ENCODE results near the gene SNX24.

The SNX24 gene

DNA sequence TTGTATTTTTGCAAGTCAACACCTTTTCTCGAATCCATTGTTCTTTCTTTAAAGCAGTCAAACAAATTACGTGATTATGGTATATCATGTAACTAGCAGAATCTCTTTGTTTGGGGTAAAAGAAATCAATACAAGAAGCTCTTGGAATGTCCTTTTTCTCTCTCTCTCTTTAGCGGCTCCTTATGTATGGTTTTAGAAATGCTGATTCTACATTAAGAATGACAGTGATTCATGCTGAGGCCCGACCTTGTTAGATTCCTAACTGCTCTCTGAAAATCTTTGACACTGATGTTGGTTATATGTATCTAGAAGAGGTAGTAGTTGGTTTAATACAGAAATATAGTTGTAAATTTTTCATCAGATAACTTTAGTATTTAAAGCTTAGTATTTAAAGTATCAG lies 76.4 kb downstream of the SNX24 start:
- DNase-seq (ENCODE audit: low read depth), result no peak

DNA sequence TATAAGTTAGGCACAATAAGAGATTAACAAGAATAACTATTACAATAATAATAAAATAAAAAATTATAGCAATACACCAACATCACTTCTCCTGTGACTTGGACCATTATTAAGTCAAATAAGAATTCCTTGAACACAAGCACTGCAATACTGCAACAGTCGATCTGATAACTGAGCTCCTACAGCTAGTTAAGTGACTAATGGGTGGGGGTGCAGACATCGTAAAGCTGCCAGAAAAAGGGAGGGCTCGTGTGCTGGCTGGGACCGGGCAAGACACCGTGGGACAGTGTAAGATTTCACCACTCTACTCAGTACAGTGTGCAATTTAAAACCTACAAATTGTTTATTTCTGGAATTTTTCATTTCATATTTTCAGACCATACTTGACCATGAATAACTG lies 78.8 kb downstream of the SNX24 start:
- no peak for DNase-seq (ENCODE audit: low read depth)

DNA sequence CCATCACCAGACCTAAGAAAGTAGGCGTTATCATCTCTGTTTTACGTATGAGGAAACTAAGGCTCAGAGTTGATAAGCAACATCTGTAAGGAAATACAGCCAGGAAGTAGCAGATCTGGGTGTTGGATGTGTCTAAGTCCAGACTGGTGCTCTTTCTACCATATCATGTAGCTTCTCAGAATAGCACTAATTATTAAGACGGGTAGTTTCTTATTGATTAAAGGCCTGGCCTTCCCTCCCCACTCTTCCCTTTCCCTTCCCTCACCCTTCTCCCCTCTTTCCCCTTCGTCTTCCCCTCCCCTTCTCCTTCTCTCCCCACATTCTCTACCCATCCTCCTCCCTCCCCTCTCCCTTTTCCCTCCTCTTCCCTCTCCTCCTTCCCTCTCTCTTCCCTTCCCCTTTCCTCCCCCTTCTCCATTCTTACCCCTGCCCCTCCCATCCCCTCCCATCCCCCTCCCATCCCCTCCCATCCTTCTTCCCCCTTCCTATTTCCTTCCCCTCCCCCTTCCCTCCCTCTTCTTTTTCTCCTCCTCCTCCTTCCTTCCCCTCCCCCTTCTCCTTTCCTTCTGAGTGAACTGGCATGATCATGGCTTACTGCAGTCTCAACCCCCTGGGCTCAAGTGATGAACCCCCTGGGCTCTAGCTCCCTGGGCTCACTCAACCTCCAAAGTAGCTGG lies 79.4 kb downstream of the SNX24 start:
- DNase-seq (ENCODE audit: low read depth), result no peak

DNA sequence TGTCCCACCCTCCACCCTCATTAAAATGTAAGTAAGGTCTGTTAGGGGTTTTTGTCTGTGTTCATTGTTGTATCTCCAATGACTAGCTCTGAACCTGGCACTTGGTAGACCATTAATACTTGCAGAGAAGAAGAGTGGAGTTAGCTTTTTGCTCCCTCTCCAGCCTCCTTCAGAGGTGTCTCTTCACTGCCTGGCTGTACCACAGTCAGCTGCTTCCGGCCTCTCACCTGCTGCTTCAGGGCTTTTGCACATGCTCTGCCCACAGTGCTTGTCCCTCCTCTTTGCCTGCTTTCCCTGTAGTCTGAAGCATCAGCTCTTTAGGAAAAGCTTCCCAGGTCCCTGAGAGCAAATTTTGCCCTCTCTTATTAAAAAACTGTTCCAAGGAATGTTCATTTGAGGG lies 83.6 kb downstream of the SNX24 start:
- DNase-seq (ENCODE audit: low read depth), result no peak

DNA sequence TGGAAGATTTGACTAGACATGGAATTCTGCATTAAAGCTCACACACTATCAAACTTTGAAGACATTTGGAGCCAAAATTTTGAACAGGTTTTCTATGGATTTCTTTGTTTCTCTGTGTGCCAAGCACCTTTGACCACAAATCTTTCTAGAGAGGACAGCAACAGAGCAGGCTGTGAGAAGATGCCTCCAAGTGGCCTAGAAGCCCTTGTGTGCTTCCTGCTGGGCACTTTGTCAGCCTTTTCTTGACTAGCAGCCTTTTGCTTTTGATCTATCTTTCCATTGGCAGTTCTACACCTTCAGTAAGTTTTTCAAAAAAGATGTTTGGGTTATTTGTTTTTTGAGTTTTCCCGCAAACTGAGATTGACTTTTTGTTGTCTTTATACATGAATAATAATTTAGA lies 84.6 kb downstream of the SNX24 start:
- no peak for DNase-seq (ENCODE audit: low read depth)

DNA sequence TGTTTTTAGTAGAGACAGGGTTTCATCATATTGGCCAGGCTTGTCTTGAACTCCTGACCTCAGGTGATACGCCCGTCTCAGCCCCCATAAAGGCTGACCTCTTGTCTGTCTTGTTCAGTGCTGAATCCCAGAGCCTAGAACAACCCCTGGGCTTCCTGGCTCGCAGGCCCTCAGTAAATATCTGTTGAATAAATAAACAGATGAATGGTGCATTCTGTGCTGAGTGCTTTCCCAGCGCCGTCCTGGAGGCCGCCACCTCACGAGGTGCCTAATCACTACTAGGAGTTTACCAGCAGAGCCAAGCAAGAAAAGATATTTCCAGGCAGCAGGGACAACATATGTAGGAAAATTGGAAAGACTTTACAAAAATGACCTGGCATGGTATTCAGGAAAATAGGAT lies 88.5 kb downstream of the SNX24 start:
- DNase-seq (ENCODE audit: low read depth), result no peak

DNA sequence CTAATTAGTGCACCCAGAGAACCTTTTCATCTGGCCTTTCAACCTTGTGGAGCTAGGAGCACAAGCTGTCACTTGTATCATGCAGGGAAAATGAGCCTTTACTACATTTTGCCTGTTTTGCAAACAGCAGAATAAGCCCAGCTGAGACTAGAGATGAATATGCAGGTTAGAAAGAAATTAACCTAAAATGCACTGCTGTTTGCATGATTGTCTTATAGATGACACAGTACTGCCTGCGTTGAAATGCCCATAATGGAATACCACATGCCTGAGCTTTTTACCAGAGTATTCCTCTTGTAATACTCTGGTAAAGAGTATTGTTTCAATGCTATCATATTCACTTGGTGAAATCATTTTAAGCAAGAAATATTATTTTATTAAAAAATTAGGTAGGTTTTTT lies 90.7 kb downstream of the SNX24 start:
- DNase-seq (ENCODE audit: low read depth), result no peak

DNA sequence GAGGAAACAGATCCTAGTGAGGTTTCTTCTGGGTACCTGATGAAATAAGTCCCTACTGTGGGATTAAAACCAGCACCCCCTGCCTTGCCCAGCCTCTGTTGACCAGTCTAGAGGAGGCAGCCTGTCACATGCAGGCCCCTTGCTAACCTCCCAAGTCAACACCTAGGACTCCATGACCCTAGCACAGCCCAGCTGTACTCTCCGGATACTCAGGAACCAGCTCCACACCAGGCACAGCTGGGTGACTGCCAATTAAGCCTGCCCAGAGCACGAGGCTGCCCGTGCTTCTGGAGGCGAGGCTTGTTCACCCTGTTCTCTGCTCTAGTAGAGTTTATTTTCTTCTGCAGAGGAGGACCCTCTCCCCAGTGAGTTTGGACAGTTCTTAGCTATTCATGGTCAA lies 92.5 kb downstream of the SNX24 start:
- DNase-seq (ENCODE audit: low read depth), result no peak

DNA sequence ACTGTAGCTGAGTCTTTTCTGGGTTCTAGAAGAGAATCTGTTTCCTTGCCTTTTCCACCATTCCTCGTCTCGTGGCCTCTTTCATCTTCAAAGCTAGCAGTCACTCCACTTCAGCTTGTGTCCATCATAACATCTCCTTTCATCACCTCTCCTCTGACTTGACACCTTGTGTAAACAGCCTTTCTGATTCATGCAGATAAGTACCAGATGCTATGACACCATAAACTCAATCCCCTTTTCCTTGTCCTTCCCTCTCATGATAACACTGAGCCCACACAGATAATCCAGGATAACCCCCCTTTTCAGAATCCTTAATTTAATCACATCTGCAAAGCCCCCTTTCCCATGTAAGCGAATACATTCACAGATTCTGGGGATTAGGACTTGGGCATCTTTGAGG lies 95.5 kb downstream of the SNX24 start:
- no peak for DNase-seq (ENCODE audit: low read depth)

DNA sequence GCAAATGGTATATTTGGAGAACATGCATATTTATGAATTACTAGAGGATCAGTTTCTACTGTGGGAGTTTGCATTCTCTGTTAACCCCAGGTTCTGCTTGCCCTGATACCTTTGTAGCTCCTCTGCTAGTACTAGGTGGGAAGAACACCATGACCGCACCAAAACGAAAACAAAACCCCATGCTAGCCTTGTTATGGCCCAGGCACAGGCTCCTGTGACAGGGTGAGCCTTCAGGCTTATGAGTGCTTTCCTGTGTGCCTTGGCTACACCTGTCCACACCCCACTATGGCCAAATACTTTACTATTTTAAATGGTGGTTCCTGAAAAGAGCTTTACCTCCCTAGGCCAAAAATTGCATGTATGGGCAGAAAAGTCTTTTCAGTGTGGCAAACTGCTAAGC lies 96.3 kb downstream of the SNX24 start:
- no peak for DNase-seq (ENCODE audit: low read depth)

DNA sequence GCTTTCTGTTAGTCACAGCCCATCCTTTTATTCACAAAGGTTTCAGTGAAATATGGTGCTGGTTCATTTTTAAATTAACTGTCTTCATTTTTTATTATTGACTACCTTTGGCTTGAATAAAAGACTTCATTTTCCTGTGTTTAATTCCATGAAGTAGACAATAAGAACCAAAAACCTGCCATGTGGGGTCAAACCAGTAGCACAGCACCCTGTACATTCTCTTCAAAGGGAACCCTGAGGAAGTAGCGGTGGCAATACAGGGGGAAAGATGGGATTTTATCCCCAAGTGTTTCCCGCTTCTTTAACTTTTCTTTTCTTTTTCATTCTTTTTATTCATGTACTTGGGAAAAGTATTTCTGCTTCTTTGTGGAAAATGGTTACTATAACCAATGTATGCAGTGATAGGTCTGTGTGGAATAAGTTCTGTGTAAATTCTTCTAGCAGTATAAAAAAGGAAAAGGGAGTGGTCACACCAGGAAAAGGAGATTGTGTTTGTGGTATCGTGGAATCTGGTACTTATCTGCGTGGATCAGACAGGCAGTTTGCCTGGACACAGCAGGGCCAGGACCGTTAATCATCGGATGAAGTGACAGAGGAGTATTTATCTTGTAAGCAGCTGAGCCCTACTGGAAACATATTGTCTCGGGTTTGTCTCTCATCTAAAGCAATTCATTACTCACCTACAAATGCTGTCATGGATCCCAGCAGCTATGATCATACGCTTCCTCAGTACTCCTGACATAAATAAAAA lies 96.9 kb downstream of the SNX24 start:
- DNase-seq (ENCODE audit: low read depth), result no peak

DNA sequence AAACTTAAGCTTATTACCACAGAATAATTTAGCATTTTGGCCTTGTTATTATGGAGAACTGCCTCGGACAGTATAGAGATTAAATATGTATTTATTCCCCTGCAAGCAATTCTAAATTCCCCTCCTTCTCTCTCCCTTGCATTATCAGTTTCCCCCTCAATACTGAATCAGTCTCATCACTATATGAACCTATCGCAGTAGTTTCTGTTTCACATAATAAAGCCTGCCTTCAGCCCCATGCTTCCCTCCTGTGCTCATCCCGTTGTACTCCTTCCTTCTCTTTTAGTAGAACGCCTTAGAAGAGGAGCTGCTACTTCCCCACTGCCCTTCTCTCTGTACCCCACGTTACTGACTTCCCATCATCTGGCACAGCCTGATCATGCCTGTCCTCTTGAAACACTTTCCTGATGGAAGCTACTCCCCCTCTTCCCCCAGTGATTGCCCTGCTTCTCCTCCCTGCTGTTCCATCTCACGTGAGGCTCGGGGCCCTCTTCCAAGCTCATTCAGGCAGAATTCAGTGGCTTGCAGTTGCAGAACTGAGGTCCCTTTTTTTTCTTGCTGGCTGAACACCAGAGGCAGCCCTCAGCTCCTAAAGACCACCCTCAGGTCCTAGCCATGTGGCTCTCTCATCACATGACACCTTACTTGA lies 97.8 kb downstream of the SNX24 start:
- no peak for DNase-seq (ENCODE audit: low read depth)

DNA sequence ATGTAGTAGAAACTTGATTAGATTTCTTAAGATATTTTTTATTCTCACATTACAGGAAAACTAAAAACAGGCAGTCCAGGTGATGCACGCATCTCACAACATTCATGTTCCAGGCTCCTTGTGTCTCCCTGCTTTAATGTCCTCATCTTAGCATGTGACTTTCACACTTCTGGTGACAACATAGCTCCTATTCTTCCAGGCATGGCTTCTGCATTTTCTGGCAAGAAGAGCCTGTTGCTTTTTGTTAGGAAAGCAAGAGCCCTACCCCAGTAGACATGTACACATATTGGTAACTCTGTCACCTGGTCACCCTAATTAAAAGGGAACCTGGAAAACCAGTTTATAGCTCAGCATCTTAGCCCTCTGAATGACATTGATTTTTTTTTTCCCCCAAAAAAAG lies 98.6 kb downstream of the SNX24 start:
- DNase-seq (ENCODE audit: low read depth), result no peak

DNA sequence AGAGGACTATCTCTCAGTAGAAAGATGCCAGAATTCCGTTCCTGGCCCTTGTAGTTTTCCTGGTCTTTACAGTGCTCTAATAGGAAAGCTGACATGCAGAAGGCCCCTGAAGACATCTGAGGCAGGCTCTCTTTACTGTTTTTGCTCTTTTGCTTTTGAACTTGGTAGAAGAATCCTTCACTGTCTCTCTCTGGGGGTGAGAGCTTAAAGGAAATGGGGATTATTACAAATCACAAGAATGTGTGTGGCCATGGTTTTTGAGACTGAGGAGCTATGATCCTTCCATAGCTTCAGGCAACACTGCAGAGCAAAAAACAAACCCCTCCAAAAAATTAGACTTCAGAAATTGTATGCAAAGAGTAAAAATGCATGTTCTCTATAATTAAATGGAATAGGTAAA lies 102.0 kb downstream of the SNX24 start:
- DNase-seq (ENCODE audit: low read depth), result no peak

DNA sequence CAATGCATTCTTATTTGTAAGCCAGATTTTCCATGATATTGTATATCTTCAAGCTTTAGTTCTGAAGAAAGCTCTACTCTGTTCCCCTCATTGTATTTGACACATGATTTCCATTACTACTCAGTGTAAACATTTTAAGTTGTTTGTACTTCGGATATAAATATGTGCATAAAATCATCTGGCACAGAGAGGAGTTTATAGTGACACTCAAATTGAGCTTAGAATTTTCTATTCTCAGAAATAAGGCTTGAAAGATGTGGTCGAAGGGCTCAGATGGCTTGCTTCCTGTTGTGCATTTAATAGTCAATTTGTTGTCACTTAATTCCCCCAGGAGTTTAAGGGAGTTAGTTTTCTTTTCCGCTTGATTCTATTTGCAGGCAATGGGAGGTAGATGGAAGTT lies 102.4 kb downstream of the SNX24 start:
- no peak for DNase-seq (ENCODE audit: low read depth)

DNA sequence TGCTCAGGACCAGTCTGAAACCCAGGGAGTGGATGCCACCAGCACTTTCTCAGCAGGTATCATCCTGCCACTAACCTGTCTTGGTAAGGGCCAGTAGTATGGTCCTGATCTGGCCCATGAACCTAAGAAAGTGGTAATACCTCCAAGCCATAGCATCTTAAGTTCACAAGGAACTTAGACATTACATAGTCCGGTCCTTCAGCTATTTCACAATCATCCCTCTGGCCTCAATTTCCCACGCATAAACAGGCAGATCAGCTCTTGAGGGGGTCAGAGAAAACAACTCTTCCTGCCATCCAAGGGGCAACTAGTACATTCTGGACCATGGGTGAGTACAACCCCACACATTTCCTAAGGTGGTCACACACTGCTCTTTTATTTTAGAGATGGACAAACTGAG lies 102.9 kb downstream of the SNX24 start:
- DNase-seq (ENCODE audit: low read depth), result no peak

DNA sequence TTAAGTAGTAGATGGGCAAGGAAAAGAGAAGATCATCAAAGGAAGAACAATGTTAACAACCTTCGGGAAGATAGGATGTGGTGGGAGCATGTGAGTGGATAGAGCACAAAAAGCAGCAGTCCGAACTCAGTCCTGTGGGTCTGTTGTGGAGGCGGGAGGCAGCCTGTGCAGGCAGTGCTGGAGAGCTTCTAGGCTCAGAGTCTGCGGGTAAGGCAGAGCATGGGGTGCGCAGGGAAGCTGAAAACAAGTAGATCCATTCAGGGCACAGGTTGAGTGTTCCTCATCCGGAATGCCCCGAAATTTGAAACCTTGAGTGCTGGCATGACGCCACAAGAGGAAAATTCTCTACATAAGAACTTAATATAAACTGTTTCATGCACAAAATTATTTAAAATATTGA lies 106.2 kb downstream of the SNX24 start:
- no peak for DNase-seq (ENCODE audit: low read depth)

DNA sequence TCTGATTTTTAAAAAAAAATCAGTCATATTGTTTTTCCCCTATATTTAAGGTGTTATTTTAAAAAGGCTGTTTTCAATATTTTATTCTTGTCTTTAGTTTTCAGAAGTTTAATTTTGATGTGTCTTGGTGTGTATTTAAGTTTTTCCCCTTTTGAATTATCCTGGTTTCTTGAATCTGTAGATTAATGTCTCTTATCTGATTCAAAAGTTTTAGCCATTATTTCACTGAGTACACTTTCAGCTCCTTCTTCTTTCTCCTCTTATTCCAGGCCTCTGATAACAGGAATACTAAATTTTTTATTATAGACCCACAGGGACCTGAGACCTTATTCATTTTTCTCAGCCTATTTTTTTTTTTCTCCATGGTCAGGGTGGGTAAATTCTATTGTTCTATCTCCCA lies 109.3 kb downstream of the SNX24 start:
- DNase-seq (ENCODE audit: low read depth), result no peak

DNA sequence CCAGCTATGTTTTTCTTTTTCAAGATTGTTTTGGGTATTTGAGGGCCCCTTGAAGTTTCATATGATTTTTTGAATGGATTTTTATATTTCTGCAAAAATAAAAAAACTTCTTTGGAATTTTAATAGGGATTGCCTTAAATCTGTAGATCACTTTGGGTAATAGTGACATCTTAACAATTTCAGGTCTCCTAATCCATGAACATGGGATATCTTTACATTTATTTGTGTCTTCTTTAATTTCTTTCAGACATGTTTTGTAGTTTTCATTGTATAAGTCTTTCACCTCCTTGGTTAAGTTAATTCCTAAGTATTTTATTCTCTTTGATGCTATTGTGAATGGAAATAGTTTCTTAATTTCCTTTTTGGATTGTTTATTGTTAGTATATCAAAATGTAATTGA lies 112.0 kb downstream of the SNX24 start:
- DNase-seq (ENCODE audit: low read depth), result no peak

DNA sequence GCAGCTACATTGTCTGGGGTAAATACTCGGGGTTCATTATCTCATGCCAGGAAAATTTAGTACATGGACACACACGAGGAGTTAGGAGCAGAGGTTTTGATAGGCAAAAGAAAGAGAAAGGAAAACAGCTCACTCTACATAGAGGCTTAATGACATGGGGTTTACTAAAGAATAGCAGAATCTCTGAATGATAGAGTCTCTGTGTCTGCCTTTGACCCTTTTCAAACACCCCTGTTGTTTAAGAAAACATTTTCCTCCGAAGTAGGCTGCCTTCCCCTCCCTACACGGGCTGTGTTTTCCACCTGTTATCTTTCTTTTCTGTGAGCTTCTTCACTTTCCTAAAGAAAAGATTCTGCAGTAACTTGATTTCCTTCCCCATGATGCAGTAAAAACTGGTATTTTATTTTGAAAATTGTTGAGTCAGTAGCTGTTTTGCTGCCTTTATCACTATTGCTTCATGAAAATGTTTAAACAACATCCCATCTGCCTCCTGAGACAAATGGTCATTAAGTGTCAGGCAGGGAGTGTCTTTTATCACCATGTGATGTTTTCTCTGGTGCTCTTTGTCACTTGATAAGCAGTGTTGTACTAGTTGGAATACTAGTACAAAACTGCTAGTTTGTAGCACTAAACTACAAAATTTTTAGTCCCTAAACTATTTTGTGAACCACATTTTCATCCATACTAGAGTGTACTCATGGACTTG lies 114.5 kb downstream of the SNX24 start:
- no peak for DNase-seq (ENCODE audit: low read depth)

DNA sequence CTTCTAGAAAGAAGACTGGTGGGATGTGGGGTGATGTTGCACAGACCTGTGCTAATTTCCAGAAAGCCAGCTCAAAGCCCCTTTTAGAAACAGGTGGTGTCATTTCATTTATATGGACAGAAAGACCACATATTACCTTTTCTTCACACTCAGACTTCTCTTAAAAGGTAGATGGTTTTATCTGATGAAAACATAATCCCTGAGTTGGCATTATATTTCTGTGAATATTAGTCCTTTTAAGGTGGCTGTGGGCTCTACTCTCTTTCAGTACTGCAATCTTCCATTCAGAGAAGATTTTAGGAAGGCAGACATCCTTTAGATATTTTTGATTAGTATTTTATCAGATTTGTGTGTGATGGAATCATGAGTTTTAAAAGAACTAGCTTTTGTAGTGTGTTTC lies 117.9 kb downstream of the SNX24 start:
- no peak for DNase-seq (ENCODE audit: low read depth)

DNA sequence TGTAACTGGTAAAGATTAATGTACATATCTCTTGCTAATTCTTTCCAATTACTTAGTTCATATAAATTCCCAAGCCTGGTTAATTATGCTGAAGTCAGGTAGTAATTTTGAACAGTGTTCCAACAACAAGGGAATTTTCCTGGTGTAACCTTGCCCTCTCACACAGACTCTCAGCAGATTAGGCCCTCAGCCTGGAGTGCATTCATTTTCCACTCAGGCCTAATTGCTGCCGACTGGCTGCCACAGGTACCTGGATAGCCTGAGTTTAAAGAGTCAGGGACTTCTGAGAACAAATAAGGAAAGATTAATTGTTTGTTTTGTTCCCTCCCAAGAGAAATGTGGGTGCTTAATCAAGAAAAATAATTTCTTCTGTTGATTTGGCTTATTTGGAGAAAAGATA lies 119.7 kb downstream of the SNX24 start:
- no peak for DNase-seq (ENCODE audit: low read depth)

DNA sequence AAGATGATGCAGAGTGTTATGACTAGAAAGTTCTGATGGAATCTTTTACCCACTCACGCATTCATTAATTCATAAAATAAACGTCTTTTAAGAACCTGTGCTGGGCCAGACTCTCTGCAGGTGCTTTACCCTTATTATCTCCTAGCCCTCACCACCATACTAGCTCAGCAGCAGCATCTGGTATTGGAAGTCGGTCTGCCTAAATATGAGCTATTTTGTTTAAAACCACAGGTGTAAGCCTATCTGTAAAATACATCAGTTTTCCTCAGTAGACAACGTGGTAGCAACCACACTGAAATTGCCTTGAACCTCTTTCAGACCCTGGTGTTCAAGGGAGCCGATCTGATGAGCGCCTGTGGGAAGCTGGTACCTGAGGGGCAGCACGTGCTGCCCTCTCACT lies 121.7 kb downstream of the SNX24 start:
- DNase-seq (ENCODE audit: low read depth), result no peak

Data from CMK (cell line).